Hepatocyte (in vitro differentiated cells): ENCODE measurements around the gene MSANTD2.

ENCODE experiments used
- EZH2 ChIP-seq: fragments of 200-600 bp; sonication (generic); IDR thresholded peaks from 2 replicates; pipeline ENCODE4 v1.6.1; 2016; ENCODE audit warnings: antibody characterized with exemption, mild to moderate bottlenecking, borderline replicate concordance
- TF ChIP-seq, protein P1 (sequence below): fragments of 200-600 bp; sonication (generic); IDR thresholded peaks from 2 replicates; pipeline ENCODE4 v1.5.1; 2016; ENCODE audit warnings: antibody characterized with exemption, mild to moderate bottlenecking; ENCODE audit not compliant: poor library complexity

DNA sequence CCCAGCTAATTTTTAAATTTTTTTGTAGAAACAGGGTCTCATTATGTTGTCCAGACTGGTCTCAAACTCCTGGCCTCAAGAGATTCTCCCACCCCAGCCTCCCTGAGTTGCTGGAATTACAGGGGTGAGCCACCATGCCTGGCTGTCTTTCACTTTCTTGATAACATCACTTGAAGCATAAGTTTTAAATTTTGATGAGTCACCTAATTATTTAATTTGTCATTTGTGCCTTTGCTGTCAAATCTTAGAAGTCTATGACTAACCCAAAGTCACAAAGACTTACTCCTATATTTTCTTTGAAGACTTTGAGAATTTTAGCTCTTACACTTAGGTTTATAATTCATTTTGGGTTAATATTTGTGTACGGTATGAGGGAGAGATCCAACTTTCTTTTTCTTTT, 14.5 kb upstream of the MSANTD2 start:
- TF ChIP-seq, protein P1, sequence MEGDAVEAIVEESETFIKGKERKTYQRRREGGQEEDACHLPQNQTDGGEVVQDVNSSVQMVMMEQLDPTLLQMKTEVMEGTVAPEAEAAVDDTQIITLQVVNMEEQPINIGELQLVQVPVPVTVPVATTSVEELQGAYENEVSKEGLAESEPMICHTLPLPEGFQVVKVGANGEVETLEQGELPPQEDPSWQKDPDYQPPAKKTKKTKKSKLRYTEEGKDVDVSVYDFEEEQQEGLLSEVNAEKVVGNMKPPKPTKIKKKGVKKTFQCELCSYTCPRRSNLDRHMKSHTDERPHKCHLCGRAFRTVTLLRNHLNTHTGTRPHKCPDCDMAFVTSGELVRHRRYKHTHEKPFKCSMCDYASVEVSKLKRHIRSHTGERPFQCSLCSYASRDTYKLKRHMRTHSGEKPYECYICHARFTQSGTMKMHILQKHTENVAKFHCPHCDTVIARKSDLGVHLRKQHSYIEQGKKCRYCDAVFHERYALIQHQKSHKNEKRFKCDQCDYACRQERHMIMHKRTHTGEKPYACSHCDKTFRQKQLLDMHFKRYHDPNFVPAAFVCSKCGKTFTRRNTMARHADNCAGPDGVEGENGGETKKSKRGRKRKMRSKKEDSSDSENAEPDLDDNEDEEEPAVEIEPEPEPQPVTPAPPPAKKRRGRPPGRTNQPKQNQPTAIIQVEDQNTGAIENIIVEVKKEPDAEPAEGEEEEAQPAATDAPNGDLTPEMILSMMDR: no peak
- TF ChIP-seq EZH2: no peak
